ENCODE results near the gene OR52I2.

GRCh38 chr11:4560467-4560866, 21.1 kb upstream of the OR52I2 start:
- TF ChIP-seq CTCF (IDR thresholded peaks at IDR 0.05) (no peak), POLR2A (IDR thresholded peaks at IDR 0.05) (no peak)
